K562 (cell line): ENCODE measurements around the gene MAGI2. TPM values are rescaled to one million over a fixed set of nuclear protein-coding genes. Genes with fewer than 3 reads are reported as not detected.

ENCODE experiments used
- ATAC-seq: fragments of 200-7000 bp; cut with Tn5 transposase; 3 replicates; pipeline ENCODE4 v1.9.1; 2020; ENCODE audit warnings: moderate library complexity
- BruUV-seq: library from RNA; stranded (reverse); fragments of 400-500 nt; replicated peaks from 2 replicates; lab custom pipeline; 2021; lab: Mats Ljungman, UMichigan
- CTCF ChIA-PET: fragments of 300-600 bp; formaldehyde crosslinking; extraction: SDS; loops from one replicate; lab custom pipeline; 2021; ENCODE audit warnings: low intra/inter-chr PET ratio; lab: Yijun Ruan, JAX
- POLR2A ChIA-PET: fragments of 300-600, 350-650 bp; sonication (Branson Sonifier 250); formaldehyde crosslinking; extraction: SDS; loops from one replicate; lab custom pipeline; 2021; ENCODE audit warnings: antibody characterized with exemption, inconsistent platforms; lab: Yijun Ruan, JAX
- DNase-seq, 4 experiments: peaks; one replicate each; pipeline versions ENCODE4 v3.0.0 to v3.0.0-alpha.2; 2011 to 2018; ENCODE audit warnings: low spot score in 3 of 4, mixed read lengths in 3 of 4; ENCODE audit errors: extremely low read depth in 1 of 4
- FAIRE-seq: peaks from 2 replicates; lab custom pipeline; 2011; peaks lifted over from hg19 to GRCh38; lab: Jason Lieb, UNC
- H2AFZ ChIP-seq: 2 replicates; pipeline ENCODE4 v1.6.0; 2011; ENCODE audit warnings: low read depth, low read length, control low read depth, inconsistent platforms
- H3K27ac ChIP-seq: fragments of 200-600 bp; 3 replicates; pipeline ENCODE4 v1.8.0; 2011; ENCODE audit warnings: low read depth, mild to moderate bottlenecking, control low read depth, inconsistent platforms, low read length, moderate library complexity, mixed read lengths; ENCODE audit errors: extremely low read depth
- H3K27me3 ChIP-seq, 2 experiments: fragments of 300-600 bp in 1 of 2; 2 replicates in 1 of 2; 3 replicates in 1 of 2; pipeline versions ENCODE4 v1.6.0 to v1.8.0; 2011; ENCODE audit warnings: inconsistent platforms in 2 of 2, low read length in 2 of 2, mild to moderate bottlenecking in 1 of 2, mixed read lengths in 1 of 2, moderate library complexity in 1 of 2; ENCODE audit not compliant: control insufficient read depth in 2 of 2, insufficient read depth in 2 of 2
- H3K36me3 ChIP-seq: fragments of 300-600 bp; 3 replicates; pipeline ENCODE4 v1.8.0; 2011; ENCODE audit warnings: mild to moderate bottlenecking, low read length, inconsistent platforms; ENCODE audit not compliant: control insufficient read depth, insufficient read depth
- H3K4me1 ChIP-seq, 2 experiments: fragments of 200-600 bp in 1 of 2; replicated peaks in 1 of 2; 2 replicates in 1 of 2; 3 replicates in 1 of 2; pipeline versions ENCODE4 v1.5.1 to v1.8.0; 2011; ENCODE audit warnings: inconsistent platforms in 2 of 2, low read length in 2 of 2, mild to moderate bottlenecking in 1 of 2, mixed read lengths in 1 of 2, moderate library complexity in 1 of 2; ENCODE audit not compliant: control insufficient read depth in 2 of 2, insufficient read depth in 2 of 2
- H3K4me2 ChIP-seq: 2 replicates; pipeline ENCODE4 v1.6.1; 2011; ENCODE audit warnings: low read length, control low read depth, inconsistent platforms, mixed read lengths; ENCODE audit not compliant: insufficient read depth
- H3K4me3 ChIP-seq: fragments of 200-600 bp; sonication (generic), shearing (Covaris generic); 2 replicates; pipeline ENCODE4 v1.5.1; 2016; ENCODE audit warnings: control low read depth, inconsistent platforms
- H3K79me2 ChIP-seq: fragments of 200-600 bp; 3 replicates; pipeline ENCODE4 v1.8.0; 2011; ENCODE audit warnings: low read length, inconsistent platforms; ENCODE audit not compliant: control insufficient read depth, insufficient read depth
- H3K9ac ChIP-seq, 2 experiments: 2 replicates each; pipeline versions ENCODE4 v1.6.0 to v1.6.1; 2011; ENCODE audit warnings: low read depth in 2 of 2, low read length in 2 of 2, control low read depth in 1 of 2, inconsistent platforms in 1 of 2, mild to moderate bottlenecking in 1 of 2, mixed read lengths in 1 of 2; ENCODE audit not compliant: insufficient read depth in 1 of 2
- H3K9me1 ChIP-seq: one replicate; pipeline ENCODE4 v1.6.0; 2011; ENCODE audit warnings: inconsistent platforms, mild to moderate bottlenecking, low read length, moderate library complexity; ENCODE audit not compliant: control insufficient read depth, insufficient read depth
- H3K9me3 ChIP-seq: replicated peaks from 2 replicates; pipeline ENCODE4 v1.5.1; 2011; ENCODE audit warnings: low read depth, low read length, inconsistent platforms; ENCODE audit not compliant: control insufficient read depth, insufficient read depth
- H4K20me1 ChIP-seq: replicated peaks from 2 replicates; pipeline ENCODE4 v1.6.1; 2011; ENCODE audit warnings: low read length, inconsistent platforms, mixed read lengths; ENCODE audit not compliant: control insufficient read depth, insufficient read depth
- COPS2 ChIP-seq: fragments of 450-650 bp; conservative IDR thresholded peaks from 2 replicates; pipeline ENCODE4 v1.6.1; 2016; ENCODE audit warnings: mild to moderate bottlenecking, moderate library complexity
- FOXP1 ChIP-seq: sonication (generic); formaldehyde crosslinking; IDR thresholded peaks from 2 replicates; pipeline ENCODE4 v1.8.0; 2022; ENCODE audit warnings: mild to moderate bottlenecking, missing genetic modification reagents
- GTF2A2 ChIP-seq: IDR thresholded peaks from 2 replicates; pipeline ENCODE4 v1.6.1; 2016; ENCODE audit warnings: mild to moderate bottlenecking, missing genetic modification characterization, missing compliant biosample characterization
- NR0B1 ChIP-seq: fragments of 450-650 bp; IDR thresholded peaks from one replicate; pipeline ENCODE4 v1.6.1; 2018; ENCODE audit warnings: mild to moderate bottlenecking, moderate library complexity; ENCODE audit not compliant: partially characterized antibody
- PHF21A ChIP-seq: fragments of 450-650 bp; IDR thresholded peaks from 2 replicates; pipeline ENCODE4 v1.6.1; 2017; ENCODE audit warnings: low read depth, borderline replicate concordance
- RFX5 ChIP-seq: IDR thresholded peaks from 2 replicates; pipeline ENCODE4 v1.6.1; 2011; ENCODE audit warnings: low read depth, mild to moderate bottlenecking, improper control_type of control experiment, low read length
- SMARCA5 ChIP-seq: fragments of 450-650 bp; IDR thresholded peaks from 2 replicates; pipeline ENCODE4 v1.6.1; 2016
- STAT5B ChIP-seq: fragments of 250-450 bp; sonication (Bioruptor Pico); IDR thresholded peaks from 2 replicates; pipeline ENCODE4 v1.8.0; 2021; ENCODE audit warnings: mild to moderate bottlenecking, inconsistent platforms
- TRIM25 ChIP-seq: fragments of 450-650 bp; IDR thresholded peaks from 2 replicates; pipeline ENCODE4 v1.7.0; 2016; ENCODE audit warnings: borderline replicate concordance
- ZNF717 ChIP-seq: fragments of 250-450 bp; sonication (Bioruptor Pico); IDR thresholded peaks from 2 replicates; pipeline ENCODE4 v1.5.0; 2021
- WGBS: fragments of 100-300 bp; shearing (Covaris generic); methylation state at CpG from one replicate; pipeline ENCODE4 v1.1.6; 2016; ENCODE audit warnings: low coverage, mixed read lengths; ENCODE audit not compliant: insufficient coverage; ENCODE audit errors: missing lambda C conversion rate; 5-methylcytosine and 5-hydroxymethylcytosine counted together
- in situ Hi-C: fragments of 300-500 bp; cut with MboI; formaldehyde crosslinking; loops from 4 replicates; pipeline ENCODE4 v1.15.0; 2018; ENCODE audit warnings: inconsistent platforms, mixed read lengths
- intact Hi-C: fragments of 100-400 bp; cut with micrococcal nuclease; formaldehyde crosslinking; loops from 2 replicates; pipeline ENCODE4 v1.14.2; 2022
- polyA plus RNA-seq, 8 experiments: library from polyadenylated mRNA; depleted of rRNA in 4 of 8; stranded (reverse) in 5 of 8; unstranded in 3 of 8; fragments of >200 nt; fragmentation: Nextera tagmentation in 2 of 8; fragmentation: Illumina TruSeq in 1 of 8; extraction: Ambion mirVana in 2 of 8; extraction: Trizol in 1 of 8; gene quantifications; 2 replicates each; pipeline versions ENCODE4 v1.2.1 to v1.2.3, GENCODE V29; 2011 to 2014; ENCODE audit warnings: inconsistent platforms in 1 of 8, missing spikeins in 1 of 8
- total RNA-seq, 7 experiments: library from RNA; depleted of rRNA in 6 of 7; stranded (reverse); fragments of >200 nt in 6 of 7; fragmentation: Illumina TruSeq in 2 of 7; extraction: Trizol in 2 of 7; gene quantifications; 2 replicates each; pipeline versions ENCODE4 v1.2.1 to v1.2.3, GENCODE V29; 2011 to 2021; ENCODE audit warnings: low replicate concordance in 1 of 7

MAGI2 gene
- total and polyA plus RNA-seq, 9 of the 15 experiments (the other 6 are each of a cell fraction or from before 2014, with no cell fraction given) = 0.27 to 1.4 (median 0.70) TPM

- no peak overlapping the region for H3K4me2 ChIP-seq
- no peak overlapping the region for H3K27ac ChIP-seq
- H3K79me2 ChIP-seq = no peaks in the 10 kb centered on the region
- no peaks in the 10 kb centered on the region for H3K36me3 ChIP-seq
- in situ Hi-C loops (no loop called here), intact Hi-C loops (no loop called here)
- WGBS = 0% methylated on average over 1 of the region's 1 CpG
- H3K9ac ChIP-seq = no peak overlapping the region
- no peaks in the 10 kb centered on the region for H3K9me3 ChIP-seq
- POLR2A ChIA-PET = no interaction called here
- H3K4me3 ChIP-seq = no peak overlapping the region
- no peak for DNase-seq
- ATAC-seq = no peak
- TF ChIP-seq PHF21A = no peak
- TF ChIP-seq GTF2A2 = no peak
- TF ChIP-seq, all 486 proteins: peak for 0
- CTCF ChIA-PET = no interaction called here
- Histone ChIP-seq H3K9me1 (no peaks in the 10 kb centered on the region), H3K27me3 (no peaks in the 10 kb centered on the region), H2AFZ (no peak overlapping the region), H3K4me1 (no peaks in the 10 kb centered on the region), H4K20me1 (no peaks in the 10 kb centered on the region)
- FAIRE-seq = no peak
- no TSS peak for BruUV-seq
Measured at GRCh38 chr7:79302293-79302692, 151.2 kb downstream of the MAGI2 start.

- Histone ChIP-seq H3K4me2 (no peak overlapping the region), H3K9ac (no peak overlapping the region), H4K20me1 (no peaks in the 10 kb centered on the region), H3K27me3 (no peaks in the 10 kb centered on the region), H3K27ac (no peak overlapping the region), H3K79me2 (no peaks in the 10 kb centered on the region), H3K4me3 (no peak overlapping the region), H3K9me3 (no peaks in the 10 kb centered on the region), H3K9me1 (no peaks in the 10 kb centered on the region), H3K4me1 (no peaks in the 10 kb centered on the region), H3K36me3 (no peaks in the 10 kb centered on the region), H2AFZ (no peak overlapping the region)
- no peak for FAIRE-seq
- no TSS peak for BruUV-seq
- intact Hi-C loops = no loop called here
- in situ Hi-C loops = no loop called here
- ATAC-seq = no peak
- ChIA-PET POLR2A (interaction anchor here (1.2 kb wide), 1 partner anchor 9 kb away, joined by 5 read pairs; no protein-coding TSS in a partner anchor), CTCF (no interaction called here)
- DNase-seq = no peak
- TF ChIP-seq STAT5B (CRISPR knock-in tag) = no peak
- TF ChIP-seq RFX5 = no peak
- no peak for TF ChIP-seq SMARCA5
- no peak for TF ChIP-seq ZNF717 (CRISPR knock-in tag)
- no peak for TF ChIP-seq NR0B1
- no peak for TF ChIP-seq FOXP1 (CRISPR knock-in tag)
- no peak for TF ChIP-seq COPS2
- TF ChIP-seq TRIM25 = no peak
Measured at GRCh38 chr7:79301419-79301818, 152.0 kb downstream of the MAGI2 start.
